ENCODE data around the gene P2RY2.

DNA sequence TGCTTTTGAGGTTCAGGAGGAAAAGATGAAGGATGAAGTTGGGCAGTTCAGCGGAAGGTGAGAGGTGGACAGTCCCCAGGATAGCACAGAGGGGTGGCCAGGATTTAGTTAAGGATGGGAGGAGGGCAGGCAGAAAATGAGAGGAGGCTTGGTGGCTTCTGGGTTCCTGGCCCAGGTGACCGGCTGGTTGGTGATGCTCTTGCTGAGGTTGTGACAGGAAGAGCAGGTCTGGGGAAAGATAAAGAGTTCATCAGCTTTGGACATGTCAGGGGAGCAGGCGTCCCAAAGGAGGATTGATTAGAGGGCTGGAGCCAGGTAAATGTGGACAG lies 27.6 kb upstream of the P2RY2 start:
- TF ChIP-seq, protein P1, sequence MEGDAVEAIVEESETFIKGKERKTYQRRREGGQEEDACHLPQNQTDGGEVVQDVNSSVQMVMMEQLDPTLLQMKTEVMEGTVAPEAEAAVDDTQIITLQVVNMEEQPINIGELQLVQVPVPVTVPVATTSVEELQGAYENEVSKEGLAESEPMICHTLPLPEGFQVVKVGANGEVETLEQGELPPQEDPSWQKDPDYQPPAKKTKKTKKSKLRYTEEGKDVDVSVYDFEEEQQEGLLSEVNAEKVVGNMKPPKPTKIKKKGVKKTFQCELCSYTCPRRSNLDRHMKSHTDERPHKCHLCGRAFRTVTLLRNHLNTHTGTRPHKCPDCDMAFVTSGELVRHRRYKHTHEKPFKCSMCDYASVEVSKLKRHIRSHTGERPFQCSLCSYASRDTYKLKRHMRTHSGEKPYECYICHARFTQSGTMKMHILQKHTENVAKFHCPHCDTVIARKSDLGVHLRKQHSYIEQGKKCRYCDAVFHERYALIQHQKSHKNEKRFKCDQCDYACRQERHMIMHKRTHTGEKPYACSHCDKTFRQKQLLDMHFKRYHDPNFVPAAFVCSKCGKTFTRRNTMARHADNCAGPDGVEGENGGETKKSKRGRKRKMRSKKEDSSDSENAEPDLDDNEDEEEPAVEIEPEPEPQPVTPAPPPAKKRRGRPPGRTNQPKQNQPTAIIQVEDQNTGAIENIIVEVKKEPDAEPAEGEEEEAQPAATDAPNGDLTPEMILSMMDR (IDR thresholded peaks at IDR 0.05), result no peak
- no peak for TF ChIP-seq POLR2A (IDR thresholded peaks at IDR 0.05)

Measured in sigmoid colon (tissue), 3 donors.